GM18870 (cell line): ENCODE measurements around the gene FOXJ1.
"Not testable (repeated sequence)": the region's sequence is repeated elsewhere in the genome, so short reads cannot be mapped to it uniquely, and the experiment has no call there.

ENCODE experiments used
- ATAC-seq: cut with Tn5 transposase; IDR thresholded peaks from one replicate; pipeline ENCODE4 v1.9.1; 2021; ENCODE audit warnings: moderate library complexity; ENCODE audit not compliant: unreplicated experiment

Gene FOXJ1

GRCh38 chr17:76141212-76142038, at the start of gene FOXJ1:
Gene FOXJ1, minus strand, starts transcription at chr17:76141245. Its CDS starts 850 bp downstream, at chr17:76140395.
- ATAC-seq, result no peak

GRCh38 chr17:76189741-76190140, 48.7 kb upstream of the FOXJ1 start:
- ATAC-seq, result no peak

- ATAC-seq, result no peak
Measured at GRCh38 chr17:76189247-76189646, 48.2 kb upstream of the FOXJ1 start.

GRCh38 chr17:76188213-76189016, 47.4 kb upstream of the FOXJ1 start:
- no peak for ATAC-seq

GRCh38 chr17:76186774-76187173, 45.7 kb upstream of the FOXJ1 start:
- not testable (repeated sequence) for ATAC-seq

- ATAC-seq, result no peak
Measured at GRCh38 chr17:76184290-76184689, 43.2 kb upstream of the FOXJ1 start.

GRCh38 chr17:76182016-76182764, 41.1 kb upstream of the FOXJ1 start:
- no peak for ATAC-seq

GRCh38 chr17:76179496-76180467, 38.7 kb upstream of the FOXJ1 start:
- ATAC-seq, result no peak

GRCh38 chr17:76178124-76178523, 37.1 kb upstream of the FOXJ1 start:
- no peak for ATAC-seq

GRCh38 chr17:76176701-76177574, 35.9 kb upstream of the FOXJ1 start:
- no peak for ATAC-seq

- ATAC-seq, result no peak
Measured at GRCh38 chr17:76174037-76174436, 33.0 kb upstream of the FOXJ1 start.

GRCh38 chr17:76173474-76173873, 32.4 kb upstream of the FOXJ1 start:
- no peak for ATAC-seq

GRCh38 chr17:76171706-76172105, 30.7 kb upstream of the FOXJ1 start:
- ATAC-seq, result no peak

GRCh38 chr17:76170114-76170513, 29.1 kb upstream of the FOXJ1 start:
- no peak for ATAC-seq

- no peak for ATAC-seq
Measured at GRCh38 chr17:76166906-76167305, 25.9 kb upstream of the FOXJ1 start.

- ATAC-seq, result no peak
Measured at GRCh38 chr17:76166168-76166567, 25.1 kb upstream of the FOXJ1 start.

- ATAC-seq, result no peak
Measured at GRCh38 chr17:76164331-76164730, 23.3 kb upstream of the FOXJ1 start.

- ATAC-seq, result no peak
Measured at GRCh38 chr17:76163919-76164318, 22.9 kb upstream of the FOXJ1 start.

GRCh38 chr17:76161619-76162266, 20.7 kb upstream of the FOXJ1 start:
- ATAC-seq, result no peak
